Stimulated activated naive CD4-positive, alpha-beta T cell (primary cell): ENCODE data around the gene MYBPHL.
A peak's percentile ranks its signal among the peaks of the same experiment; 100 is the strongest.

ENCODE experiments used
- DNase-seq, 6 experiments: peaks; one replicate each; lab custom pipeline; 2025; lab: John Stamatoyannopoulos, UW

The MYBPHL gene

DNA sequence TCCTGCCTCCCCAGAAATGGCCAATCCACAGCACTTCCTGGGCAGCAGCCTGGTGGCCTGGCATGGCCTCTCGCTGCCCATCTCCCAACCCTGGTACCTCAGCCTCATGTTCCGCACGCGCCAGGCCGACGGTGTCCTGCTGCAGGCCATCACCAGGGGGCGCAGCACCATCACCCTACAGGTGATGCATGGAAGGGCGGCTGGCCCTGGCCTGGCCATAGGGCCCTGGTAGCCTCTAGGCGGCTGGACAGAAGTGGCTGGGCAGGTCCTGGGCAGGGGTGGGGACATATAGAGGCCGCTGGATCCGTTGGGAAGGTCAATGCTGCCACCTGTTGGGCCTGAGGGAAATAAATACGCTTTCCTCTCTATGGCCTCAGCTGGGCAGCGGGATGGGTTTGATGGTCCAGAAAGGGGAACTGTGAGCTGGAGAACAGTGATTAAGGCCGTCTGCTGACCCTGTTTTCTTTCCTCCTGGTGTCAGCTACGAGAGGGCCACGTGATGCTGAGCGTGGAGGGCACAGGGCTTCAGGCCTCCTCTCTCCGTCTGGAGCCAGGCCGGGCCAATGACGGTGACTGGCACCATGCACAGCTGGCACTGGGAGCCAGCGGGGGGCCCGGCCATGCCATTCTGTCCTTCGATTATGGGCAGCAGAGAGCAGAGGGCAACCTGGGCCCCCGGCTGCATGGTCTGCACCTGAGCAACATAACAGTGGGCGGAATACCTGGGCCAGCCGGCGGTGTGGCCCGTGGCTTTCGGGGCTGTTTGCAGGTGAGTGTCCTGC, 43.0 kb downstream of the MYBPHL start:
- peak; percentile 37 to 72 (median 64) for DNase-seq

DNA sequence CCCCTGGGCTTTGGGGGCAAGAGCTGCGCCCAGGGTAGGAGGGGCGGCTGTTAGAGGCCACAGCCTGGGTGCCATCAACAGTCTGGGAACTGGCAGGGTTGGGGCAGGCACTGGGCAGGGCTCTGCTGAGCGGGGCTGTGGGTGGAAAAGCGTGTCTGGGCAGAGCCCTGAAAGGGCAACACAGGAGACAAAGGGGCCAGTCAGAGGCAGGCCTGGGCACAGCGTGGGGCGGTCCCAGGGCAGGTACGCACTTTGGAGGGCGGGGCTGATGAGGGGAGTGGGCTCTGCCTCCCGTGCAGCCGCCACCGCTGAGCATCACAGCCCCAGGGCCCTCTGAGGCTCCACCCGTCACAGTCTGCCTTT, 43.6 kb downstream of the MYBPHL start:
- peak in 1 of 6 experiments; percentile 36 for DNase-seq

DNA sequence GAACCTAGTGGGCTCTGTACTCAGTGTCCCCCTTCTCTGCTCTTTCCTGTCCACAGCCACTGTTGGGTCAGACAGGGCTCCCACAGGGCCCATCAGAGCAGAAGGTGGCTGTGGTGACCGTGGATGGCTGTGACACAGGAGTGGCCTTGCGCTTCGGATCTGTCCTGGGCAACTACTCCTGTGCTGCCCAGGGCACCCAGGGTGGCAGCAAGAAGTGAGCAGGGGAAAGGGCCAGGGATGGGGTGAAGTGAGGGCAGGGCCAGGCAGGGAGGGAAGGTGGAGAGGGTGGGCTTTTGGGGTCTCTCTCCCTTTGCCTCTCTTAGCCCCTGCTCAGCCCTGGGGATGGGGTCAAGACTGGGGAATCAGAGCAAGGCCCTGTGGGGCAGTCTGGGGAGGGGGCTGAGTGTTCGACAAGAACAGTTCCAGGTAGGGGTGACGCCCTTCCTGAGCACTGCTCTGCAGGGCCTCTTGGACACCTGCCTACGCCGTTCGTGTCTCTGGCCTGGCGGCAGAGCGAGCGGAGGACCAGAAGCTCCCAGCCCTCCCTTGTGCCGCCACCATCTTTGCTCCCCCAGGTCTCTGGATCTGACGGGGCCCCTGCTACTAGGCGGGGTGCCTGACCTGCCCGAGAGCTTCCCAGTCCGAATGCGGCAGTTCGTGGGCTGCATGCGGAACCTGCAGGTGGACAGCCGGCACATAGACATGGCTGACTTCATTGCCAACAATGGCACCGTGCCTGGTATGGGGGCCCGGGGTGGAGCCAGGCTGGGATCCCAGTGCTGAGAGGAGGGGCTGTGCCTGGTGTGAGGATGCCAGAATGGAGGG, 44.4 kb downstream of the MYBPHL start:
- no peak for DNase-seq

DNA sequence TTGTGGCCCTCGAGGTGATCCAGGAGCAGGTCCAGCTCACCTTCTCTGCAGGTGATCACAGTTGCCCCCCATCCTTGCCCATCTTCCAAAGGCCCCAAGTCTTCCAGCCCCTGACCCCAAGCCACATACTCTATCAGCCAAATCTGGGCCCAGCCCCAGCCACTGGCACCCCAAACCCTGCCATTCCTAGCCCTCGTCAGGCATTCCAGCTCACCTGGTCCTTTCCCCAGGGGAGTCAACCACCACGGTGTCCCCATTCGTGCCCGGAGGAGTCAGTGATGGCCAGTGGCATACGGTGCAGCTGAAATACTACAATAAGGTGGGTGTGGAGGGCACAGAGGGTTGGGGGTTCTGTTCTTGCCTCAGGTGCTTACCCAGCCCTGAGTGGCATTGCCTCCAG, 45.2 kb downstream of the MYBPHL start:
- no peak for DNase-seq

DNA sequence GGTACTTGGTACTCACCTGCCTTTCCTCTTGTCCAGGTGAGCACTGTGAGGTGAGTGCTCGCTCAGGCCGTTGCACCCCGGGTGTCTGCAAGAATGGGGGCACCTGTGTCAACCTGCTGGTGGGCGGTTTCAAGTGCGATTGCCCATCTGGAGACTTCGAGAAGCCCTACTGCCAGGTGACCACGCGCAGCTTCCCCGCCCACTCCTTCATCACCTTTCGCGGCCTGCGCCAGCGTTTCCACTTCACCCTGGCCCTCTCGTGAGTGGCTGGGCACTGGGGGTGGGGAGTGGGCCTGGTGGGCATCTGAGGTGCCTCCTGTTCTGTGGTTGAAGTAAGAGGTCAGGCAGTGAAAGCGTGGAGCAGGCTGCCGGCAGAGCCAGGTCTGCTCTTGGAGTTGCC, 45.8 kb downstream of the MYBPHL start:
- DNase-seq, result no peak

DNA sequence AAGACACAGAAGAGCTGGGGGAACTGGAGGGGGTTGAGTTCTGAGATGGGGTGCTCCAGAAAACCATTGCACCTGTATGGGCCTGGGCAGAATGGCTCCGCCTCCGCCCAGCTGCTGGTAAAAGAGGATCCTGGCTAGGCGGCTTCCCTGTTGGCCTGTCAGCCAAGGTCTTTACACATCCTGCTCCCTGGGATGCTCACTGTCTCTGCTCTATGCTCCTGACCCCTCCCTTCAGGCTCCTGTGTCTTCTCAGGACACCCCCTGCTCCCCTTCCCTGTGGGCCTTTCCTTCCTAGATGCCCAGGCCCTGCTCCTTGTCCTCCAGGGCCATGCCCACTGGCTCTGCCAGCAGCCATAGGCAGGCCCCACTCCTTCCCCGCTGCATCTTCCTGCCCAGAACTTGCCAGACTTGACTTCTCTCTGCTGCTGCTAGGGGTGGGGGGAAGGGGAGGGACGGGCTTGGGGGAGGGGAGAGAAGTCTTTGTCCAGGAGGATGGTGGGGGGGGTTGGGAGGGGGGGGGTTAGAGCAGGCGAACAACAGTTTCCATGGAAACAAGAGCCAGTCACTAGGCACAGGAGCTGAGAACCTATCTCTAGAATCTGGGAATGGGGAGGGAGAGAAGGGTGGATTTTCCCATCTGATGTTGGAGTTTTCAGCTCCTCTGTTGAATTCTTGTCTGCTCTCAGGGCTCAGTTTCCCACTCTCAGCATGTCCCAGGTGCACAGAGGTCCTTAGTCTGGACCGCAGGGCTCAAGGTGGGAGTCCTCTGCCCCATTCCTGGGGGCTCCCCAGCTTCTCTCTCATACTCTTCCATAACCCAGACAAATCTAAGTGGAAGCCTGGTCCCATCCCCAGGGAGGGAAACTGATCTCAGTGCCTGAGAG, 46.9 kb downstream of the MYBPHL start:
- no peak for DNase-seq

DNA sequence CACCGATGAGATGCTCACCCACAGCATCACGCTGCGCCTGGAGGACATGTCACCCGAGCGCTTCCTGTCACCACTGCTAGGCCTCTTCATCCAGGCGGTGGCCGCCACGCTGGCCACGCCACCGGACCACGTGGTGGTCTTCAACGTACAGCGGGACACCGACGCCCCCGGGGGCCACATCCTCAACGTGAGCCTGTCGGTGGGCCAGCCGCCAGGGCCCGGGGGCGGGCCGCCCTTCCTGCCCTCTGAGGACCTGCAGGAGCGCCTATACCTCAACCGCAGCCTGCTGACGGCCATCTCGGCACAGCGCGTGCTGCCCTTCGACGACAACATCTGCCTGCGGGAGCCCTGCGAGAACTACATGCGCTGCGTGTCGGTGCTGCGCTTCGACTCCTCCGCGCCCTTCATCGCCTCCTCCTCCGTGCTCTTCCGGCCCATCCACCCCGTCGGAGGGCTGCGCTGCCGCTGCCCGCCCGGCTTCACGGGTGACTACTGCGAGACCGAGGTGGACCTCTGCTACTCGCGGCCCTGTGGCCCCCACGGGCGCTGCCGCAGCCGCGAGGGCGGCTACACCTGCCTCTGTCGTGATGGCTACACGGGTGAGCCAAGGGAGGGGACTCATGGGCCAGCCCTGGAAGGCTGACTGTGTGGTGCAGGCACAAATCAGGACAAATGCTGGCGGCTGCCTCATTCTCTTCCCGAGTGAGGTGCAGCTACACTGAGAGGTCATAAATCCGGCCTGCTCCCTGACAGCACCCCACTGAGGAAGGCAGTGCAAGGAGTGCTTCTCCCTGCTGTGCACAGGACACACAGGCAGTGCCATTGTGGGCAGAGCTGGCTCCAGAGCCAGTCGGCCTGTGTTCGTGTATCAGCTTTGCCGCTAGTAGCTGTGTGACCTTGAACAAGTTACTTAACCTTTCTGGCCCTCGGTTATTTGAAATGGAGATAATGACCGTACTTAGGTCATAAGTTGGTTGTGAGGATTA, 48.0 kb downstream of the MYBPHL start:
- no peak for DNase-seq

DNA sequence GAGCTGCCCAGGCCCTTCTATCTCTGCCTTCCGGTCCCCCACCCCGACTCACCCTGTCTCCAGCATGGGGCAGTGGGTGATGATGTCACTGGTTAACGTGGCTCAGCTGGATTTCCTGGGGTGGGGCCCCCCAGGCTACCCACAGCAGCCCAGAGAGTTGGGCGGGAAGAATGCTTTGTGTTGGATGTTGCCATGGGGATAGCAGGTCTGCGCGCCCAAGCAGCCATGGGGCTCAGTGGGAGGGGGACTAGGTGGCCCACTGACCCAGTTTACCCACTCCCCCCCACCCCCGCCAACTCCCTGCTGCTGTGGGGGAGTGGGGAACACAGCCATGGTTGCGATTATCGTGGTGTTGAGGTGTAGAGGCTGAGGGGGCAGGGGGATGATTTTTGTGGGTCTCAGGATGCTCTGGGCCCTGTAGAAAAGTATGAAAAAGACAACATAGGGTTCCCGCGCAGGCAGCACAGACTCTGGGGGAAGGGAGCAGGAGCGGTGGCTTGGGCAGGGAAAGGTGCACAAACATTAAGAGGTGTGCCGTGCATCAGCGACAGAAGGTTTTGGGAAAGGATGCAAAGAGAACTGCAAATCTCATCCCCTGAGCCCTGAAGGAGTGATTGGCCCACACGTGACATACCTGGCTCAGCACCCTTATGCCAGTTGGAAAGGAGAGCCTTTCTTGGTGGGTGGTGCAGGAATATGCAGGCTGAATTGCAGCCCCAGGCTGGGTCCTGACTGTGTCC, 49.0 kb downstream of the MYBPHL start:
- DNase-seq, result no peak

DNA sequence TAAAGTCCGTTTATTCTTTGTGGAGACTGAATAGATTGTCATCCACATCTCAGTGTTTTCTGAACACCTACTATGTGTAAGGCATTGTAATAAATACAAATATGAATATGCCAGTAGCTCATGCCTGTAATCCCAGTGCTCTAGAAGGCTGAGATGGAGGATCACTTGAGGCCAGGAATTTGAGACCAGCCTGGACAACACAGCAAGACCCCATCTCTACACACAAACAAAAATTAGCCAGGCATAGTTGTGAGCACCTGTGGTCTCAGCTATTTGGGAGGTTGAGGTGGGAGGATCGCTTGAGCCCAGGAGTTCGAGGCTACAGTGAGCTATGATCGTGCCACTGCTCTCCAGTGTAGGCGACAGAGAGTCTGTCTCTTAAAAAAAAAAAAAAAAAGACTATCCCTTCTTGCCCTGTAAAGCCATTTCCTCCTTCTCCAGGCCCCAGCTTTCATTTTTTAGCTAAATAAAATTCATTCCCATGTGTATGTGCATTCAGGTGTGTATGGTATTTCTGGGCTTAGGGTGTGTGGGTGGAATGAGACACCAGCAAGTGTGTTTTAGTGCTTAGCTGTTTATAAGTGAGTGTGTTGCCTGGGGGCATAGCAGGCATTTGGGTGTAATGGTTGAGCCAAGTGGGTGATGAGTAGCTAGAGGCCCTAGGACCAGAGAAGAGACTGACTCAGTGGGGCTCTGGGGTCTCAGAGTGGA, 49.7 kb downstream of the MYBPHL start:
- DNase-seq, result no peak

DNA sequence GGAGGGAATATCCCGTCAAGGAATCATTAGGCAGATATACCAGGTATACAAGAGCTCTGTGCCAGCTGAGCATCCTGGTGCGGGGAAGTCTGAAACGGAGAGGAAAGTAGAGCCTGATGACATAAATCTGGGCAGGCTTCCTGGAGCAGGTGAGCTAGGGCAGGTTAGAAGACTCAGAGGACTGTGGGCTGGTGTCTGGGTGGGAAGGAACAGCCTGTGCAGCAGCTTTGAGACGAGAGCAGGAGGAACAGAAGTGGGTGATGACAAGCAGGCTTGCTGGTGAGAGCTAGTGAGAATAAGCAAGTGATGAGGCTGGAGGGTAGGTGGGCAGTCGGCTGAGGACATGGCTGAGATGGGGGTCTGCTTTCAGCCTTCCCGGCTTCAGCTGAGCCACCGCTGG, 50.7 kb downstream of the MYBPHL start:
- DNase-seq, result no peak

DNA sequence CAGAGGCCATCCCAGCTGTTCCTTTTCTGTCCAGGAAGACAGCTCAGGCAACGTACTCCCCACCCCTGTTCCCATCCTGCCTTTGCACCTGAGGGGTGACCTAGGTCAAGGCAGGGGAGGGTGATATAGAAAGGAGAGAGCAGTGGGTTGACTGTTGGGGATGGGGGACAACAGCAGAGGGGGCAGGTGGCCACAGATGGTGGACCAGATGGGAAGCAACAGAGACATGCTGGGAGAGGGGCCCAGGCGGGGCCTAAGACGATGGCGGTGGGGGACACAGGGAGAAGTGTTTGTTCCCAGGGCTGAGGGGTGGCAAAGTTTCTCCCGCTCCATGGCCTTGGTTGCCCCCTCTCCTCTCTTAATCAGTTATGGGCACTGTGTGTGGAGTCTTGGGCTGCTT, 51.1 kb downstream of the MYBPHL start:
- DNase-seq, result no peak

DNA sequence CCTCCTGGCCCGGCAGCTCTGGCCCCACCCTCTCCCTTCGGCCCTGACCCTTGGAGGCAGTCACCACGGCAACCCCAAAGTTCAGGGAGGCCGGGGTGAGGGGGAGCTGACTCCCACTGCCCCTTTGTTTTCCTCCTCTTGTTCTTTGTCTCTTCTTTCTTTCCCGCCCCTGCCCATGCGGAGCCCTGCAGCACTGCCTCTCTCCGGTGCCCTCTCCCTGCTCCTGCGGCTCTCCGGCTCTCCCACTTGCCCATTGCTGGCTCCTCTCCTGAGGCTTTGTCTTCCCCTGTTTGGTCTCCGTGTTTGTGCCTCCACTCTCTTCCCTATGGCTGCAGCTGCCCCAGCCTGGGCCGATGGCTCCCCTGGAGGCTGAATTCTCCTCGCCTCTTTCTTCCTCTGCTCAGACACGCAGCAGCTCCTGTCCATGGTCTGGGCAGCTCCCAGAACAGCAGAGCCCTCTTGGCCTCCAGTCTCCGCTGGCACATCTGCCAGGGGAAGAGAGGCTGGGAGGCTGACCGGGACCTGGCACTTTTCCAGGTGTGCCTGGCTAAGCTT, 51.6 kb downstream of the MYBPHL start:
- DNase-seq, result no peak

DNA sequence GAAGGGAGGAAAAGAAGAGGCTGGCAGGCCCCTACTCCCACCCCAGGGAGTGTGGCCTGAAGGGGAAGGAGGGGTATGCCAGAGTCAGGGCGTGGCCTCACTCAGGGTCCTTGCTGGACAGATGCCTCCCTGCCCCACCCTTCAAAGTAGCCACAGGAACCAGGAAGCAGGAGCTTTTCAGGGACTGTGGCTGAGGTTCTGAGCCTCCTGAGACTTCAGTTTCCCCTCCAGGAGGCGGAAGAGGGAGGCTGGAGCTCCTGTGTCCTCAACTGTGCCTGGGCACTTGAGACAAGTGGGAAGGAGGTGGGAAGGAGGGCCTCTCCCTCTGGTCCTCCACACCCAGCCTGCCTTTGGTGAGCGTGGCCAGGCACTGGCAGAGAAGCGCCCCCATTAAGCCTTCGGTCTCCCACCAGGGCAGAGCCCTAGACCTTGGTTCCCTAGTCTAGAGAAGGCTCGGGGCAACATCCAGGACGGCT, 52.2 kb downstream of the MYBPHL start:
- no peak for DNase-seq

DNA sequence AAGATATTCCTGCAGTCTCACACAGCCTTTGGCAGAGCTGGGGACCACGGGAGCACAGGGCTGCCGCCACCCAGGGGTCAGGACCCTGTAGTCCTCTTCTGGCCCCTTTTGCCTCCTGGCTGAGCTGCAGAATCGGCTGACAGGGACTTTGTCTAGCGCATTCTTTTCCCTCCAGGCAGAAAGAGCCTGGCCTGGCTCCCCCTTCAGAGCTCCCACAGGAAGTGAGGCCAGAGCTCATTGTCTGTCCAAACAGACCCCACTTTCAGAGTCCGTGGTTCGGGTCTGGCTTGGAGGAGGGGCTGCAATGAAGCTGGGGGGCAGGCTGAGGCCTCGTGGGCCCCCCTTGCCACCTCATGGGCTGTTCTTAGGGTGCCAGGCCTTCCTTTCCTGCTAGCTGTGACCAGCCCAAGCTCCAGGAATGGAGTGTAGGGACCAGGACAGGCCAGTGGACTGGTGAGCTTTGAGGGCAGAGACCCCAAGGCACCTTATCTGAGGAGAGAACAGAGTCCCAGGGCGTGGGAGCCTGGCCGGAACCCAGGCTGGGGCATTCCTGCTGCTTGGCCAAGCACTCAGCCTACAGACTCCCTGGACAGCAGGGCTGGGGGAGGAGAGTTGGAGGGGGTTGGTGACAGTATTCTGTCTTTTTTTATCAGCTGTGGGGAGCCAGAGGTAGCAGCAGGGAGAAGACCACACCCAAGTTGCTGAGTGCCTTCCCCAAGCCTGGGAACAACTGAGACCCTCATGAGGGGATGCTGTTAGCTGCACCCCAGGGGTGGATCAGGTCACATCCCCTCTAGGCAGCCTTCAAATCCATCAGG, 52.8 kb downstream of the MYBPHL start:
- DNase-seq, result no peak

DNA sequence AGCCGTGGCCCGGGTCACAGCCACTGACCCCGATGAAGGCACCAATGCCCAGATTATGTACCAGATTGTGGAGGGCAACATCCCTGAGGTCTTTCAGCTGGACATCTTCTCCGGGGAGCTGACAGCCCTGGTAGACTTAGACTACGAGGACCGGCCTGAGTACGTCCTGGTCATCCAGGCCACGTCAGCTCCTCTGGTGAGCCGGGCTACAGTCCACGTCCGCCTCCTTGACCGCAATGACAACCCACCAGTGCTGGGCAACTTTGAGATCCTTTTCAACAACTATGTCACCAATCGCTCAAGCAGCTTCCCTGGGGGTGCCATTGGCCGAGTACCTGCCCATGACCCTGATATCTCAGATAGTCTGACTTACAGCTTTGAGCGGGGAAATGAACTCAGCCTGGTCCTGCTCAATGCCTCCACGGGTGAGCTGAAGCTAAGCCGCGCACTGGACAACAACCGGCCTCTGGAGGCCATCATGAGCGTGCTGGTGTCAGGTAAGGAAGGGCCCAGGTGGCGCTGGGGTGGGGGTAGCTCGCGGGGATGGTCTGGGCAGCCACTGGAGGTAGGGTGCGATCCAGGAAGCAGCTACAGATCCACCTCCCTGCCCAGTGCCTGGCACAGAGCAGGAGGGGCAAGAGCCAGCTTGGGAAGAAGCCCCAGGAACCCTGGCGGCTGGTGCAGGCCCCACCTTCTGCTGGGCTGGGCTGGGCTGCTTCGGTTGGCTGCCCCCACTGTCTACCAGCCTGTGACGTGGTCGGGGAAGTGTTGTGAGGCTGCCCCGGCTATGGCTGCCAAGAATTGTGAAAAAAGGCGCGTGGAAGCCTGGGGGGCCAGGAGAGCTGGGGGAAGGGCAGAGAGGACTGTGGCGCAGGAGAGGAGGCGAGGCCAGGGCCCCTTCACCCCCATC, 53.7 kb downstream of the MYBPHL start:
- no peak for DNase-seq

DNA sequence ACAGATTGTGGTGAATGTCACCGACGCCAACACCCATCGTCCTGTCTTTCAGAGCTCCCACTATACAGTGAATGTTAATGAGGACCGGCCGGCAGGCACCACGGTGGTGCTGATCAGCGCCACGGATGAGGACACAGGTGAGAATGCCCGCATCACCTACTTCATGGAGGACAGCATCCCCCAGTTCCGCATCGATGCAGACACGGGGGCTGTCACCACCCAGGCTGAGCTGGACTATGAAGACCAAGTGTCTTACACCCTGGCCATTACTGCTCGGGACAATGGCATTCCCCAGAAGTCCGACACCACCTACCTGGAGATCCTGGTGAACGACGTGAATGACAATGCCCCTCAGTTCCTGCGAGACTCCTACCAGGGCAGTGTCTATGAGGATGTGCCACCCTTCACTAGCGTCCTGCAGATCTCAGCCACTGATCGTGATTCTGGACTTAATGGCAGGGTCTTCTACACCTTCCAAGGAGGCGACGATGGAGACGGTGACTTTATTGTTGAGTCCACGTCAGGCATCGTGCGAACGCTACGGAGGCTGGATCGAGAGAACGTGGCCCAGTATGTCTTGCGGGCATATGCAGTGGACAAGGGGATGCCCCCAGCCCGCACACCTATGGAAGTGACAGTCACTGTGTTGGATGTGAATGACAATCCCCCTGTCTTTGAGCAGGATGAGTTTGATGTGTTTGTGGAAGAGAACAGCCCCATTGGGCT, 54.5 kb downstream of the MYBPHL start:
- no peak for DNase-seq
